Measurements from ENCODE around the gene TMEM123.
A peak's percentile ranks its signal among the peaks of the same experiment; 100 is the strongest.

The TMEM123 gene

GRCh38 chr11:102478673-102479299 lies 26.2 kb upstream of the TMEM123 start:
- Histone ChIP-seq H3K9ac (ENCODE audit: low read depth, low read length) (no peak overlapping the region), H4K20me1 (ENCODE audit: insufficient read depth, low read length) (no peaks in the 10 kb centered on the region), H3K4me1 (ENCODE audit: insufficient read depth, low read length) (peaks cover 11% of the 10 kb centered on the region), H3K36me3 (ENCODE audit: insufficient read depth, low read length) (no peaks in the 10 kb centered on the region), H3K9me3 (ENCODE audit: insufficient read depth, low read length, severe bottlenecking) (no peaks in the 10 kb centered on the region), H3K27ac (ENCODE audit: low read length) (no peak overlapping the region), H3K4me2 (ENCODE audit: insufficient read depth, low read length) (no peak overlapping the region), H3K4me3 (ENCODE audit: low read depth in 1 of 2, low read length in 2 of 2) (no peak overlapping the region), H3K79me2 (ENCODE audit: insufficient read depth, low read length) (no peaks in the 10 kb centered on the region), H3K27me3 (ENCODE audit: insufficient read depth, low read length, poor library complexity) (no peaks in the 10 kb centered on the region), H2AFZ (ENCODE audit: low read depth, low read length) (no peak overlapping the region)
- DNase-seq: no peak
- ATAC-seq (ENCODE audit: insufficient read depth, low read depth): no peak
- no peak for TF ChIP-seq EZH2 (IDR thresholded peaks at IDR 0.05; ENCODE audit: borderline replicate concordance, low read depth, low read length, severe bottlenecking)
- TF ChIP-seq, protein P1, sequence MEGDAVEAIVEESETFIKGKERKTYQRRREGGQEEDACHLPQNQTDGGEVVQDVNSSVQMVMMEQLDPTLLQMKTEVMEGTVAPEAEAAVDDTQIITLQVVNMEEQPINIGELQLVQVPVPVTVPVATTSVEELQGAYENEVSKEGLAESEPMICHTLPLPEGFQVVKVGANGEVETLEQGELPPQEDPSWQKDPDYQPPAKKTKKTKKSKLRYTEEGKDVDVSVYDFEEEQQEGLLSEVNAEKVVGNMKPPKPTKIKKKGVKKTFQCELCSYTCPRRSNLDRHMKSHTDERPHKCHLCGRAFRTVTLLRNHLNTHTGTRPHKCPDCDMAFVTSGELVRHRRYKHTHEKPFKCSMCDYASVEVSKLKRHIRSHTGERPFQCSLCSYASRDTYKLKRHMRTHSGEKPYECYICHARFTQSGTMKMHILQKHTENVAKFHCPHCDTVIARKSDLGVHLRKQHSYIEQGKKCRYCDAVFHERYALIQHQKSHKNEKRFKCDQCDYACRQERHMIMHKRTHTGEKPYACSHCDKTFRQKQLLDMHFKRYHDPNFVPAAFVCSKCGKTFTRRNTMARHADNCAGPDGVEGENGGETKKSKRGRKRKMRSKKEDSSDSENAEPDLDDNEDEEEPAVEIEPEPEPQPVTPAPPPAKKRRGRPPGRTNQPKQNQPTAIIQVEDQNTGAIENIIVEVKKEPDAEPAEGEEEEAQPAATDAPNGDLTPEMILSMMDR (IDR thresholded peaks at IDR 0.05; ENCODE audit: borderline replicate concordance, extremely low read depth, low read length, poor library complexity, severe bottlenecking): no peak

DNA sequence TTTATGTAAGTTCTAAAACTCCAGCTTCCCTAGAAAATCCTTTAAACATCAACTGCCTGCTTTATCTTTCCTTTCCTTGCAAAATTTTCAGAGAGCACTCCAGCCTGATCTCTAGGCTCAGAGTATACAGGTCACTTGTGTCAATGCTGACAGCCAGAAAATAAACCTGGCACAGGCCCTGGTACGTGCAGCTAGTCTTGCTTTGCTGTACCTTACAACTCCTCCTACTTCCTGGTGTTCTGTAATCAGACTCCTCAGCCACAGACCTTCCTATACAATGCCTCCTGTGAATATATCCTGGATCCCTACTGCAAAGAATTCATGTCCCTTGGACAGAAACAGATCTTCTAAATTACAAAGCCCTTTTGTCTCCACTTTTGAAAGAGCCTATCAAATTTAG lies 24.2 kb upstream of the TMEM123 start:
- ATAC-seq (ENCODE audit: insufficient read depth, low read depth) (peak; percentile 85), DNase-seq (no peak)
- no peak for TF ChIP-seq EZH2 (IDR thresholded peaks at IDR 0.05; ENCODE audit: borderline replicate concordance, low read depth, low read length, severe bottlenecking)
- TF ChIP-seq, protein P1 (IDR thresholded peaks at IDR 0.05; ENCODE audit: borderline replicate concordance, extremely low read depth, low read length, poor library complexity, severe bottlenecking): no peak
- Histone ChIP-seq H3K27ac (ENCODE audit: low read length) (peak overlapping the region; percentile 33; the same call in 1 of the 2 replicates), H3K79me2 (ENCODE audit: insufficient read depth, low read length) (no peaks in the 10 kb centered on the region), H3K9me3 (ENCODE audit: insufficient read depth, low read length, severe bottlenecking) (no peaks in the 10 kb centered on the region), H3K4me3 (ENCODE audit: low read depth in 1 of 2, low read length in 2 of 2) (no peak overlapping the region), H2AFZ (ENCODE audit: low read depth, low read length) (peak overlapping the region; percentile 35), H4K20me1 (ENCODE audit: insufficient read depth, low read length) (no peaks in the 10 kb centered on the region), H3K27me3 (ENCODE audit: insufficient read depth, low read length, poor library complexity) (no peaks in the 10 kb centered on the region), H3K4me2 (ENCODE audit: insufficient read depth, low read length) (no peak overlapping the region), H3K4me1 (ENCODE audit: insufficient read depth, low read length) (peaks cover 11% of the 10 kb centered on the region), H3K9ac (ENCODE audit: low read depth, low read length) (no peak overlapping the region), H3K36me3 (ENCODE audit: insufficient read depth, low read length) (no peaks in the 10 kb centered on the region)

DNA sequence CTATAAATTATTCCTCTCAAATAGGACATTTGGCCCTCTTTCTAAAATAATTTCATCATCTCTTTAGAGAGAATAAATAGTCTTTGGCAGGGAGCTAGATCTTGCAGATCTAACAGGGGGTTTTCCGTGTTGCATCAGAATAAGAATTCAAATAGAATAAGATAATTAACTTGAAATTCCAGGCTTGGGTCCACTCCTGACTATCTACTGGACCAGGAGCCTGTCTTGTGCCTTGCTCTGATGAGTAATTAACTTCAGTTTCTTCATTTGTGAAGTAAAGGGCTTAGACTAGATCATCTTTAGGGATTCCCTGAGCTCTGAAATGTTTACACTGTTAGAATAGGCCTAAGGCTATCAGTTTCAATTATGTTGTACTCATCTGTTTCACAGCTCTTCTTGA lies 23.5 kb upstream of the TMEM123 start:
- Histone ChIP-seq H3K27me3 (ENCODE audit: insufficient read depth, low read length, poor library complexity) (no peaks in the 10 kb centered on the region), H3K9ac (ENCODE audit: low read depth, low read length) (no peak overlapping the region), H3K4me1 (ENCODE audit: insufficient read depth, low read length) (peaks cover 11% of the 10 kb centered on the region), H3K79me2 (ENCODE audit: insufficient read depth, low read length) (no peaks in the 10 kb centered on the region), H3K4me3 (ENCODE audit: low read depth in 1 of 2, low read length in 2 of 2) (no peak overlapping the region), H4K20me1 (ENCODE audit: insufficient read depth, low read length) (no peaks in the 10 kb centered on the region), H2AFZ (ENCODE audit: low read depth, low read length) (peak overlapping the region; percentile 35), H3K9me3 (ENCODE audit: insufficient read depth, low read length, severe bottlenecking) (no peaks in the 10 kb centered on the region), H3K27ac (ENCODE audit: low read length) (no peak overlapping the region), H3K36me3 (ENCODE audit: insufficient read depth, low read length) (no peaks in the 10 kb centered on the region), H3K4me2 (ENCODE audit: insufficient read depth, low read length) (no peak overlapping the region)
- DNase-seq (no peak), ATAC-seq (ENCODE audit: insufficient read depth, low read depth) (no peak)
- TF ChIP-seq EZH2 (IDR thresholded peaks at IDR 0.05; ENCODE audit: borderline replicate concordance, low read depth, low read length, severe bottlenecking): no peak
- TF ChIP-seq, protein P1 (IDR thresholded peaks at IDR 0.05; ENCODE audit: borderline replicate concordance, extremely low read depth, low read length, poor library complexity, severe bottlenecking): no peak

All from DND-41 (cell line).